Dendritic cell treated with granulocyte-macrophage colony-stimulating factor and Interleukin-4, amounts not matched to agents 40 ng/mL and 50 ng/mL, for 4 days (primary cell): ENCODE data around the gene AJAP1.

Experiments used
- H3K27ac Mint-ChIP-seq: one replicate; pipeline ENCODE4 v1.8.0; 2022; ENCODE audit warnings: mild to moderate bottlenecking, mixed read lengths
- H3K27me3 Mint-ChIP-seq: one replicate; pipeline ENCODE4 v1.8.0; 2022; ENCODE audit warnings: mild to moderate bottlenecking, mixed read lengths
- H3K36me3 Mint-ChIP-seq: one replicate; pipeline ENCODE4 v1.8.0; 2022; ENCODE audit warnings: low read depth, mixed read lengths
- H3K4me1 Mint-ChIP-seq: one replicate; pipeline ENCODE4 v1.8.0; 2022; ENCODE audit warnings: low read depth, mixed read lengths
- H3K4me3 Mint-ChIP-seq: one replicate; pipeline ENCODE4 v1.8.0; 2022; ENCODE audit warnings: mild to moderate bottlenecking, moderate library complexity, mixed read lengths
- H3K9me3 Mint-ChIP-seq: one replicate; pipeline ENCODE4 v1.8.0; 2022; ENCODE audit warnings: mixed read lengths
- intact Hi-C: fragments of 100-400 bp; cut with micrococcal nuclease; formaldehyde crosslinking; loops from one replicate; pipeline ENCODE4 v1.15.0; 2022

The AJAP1 gene

GRCh38 chr1:4749406-4749805, 95.0 kb downstream of the AJAP1 start:
- H3K27ac Mint-ChIP-seq, result no peak overlapping the region
- intact Hi-C loops, result no loop called here
- H3K4me1 Mint-ChIP-seq, result no peaks in the 10 kb centered on the region
- peaks cover 15% of the 10 kb centered on the region for H3K27me3 Mint-ChIP-seq
- H3K4me3 Mint-ChIP-seq, result no peak overlapping the region
- no peaks in the 10 kb centered on the region for H3K36me3 Mint-ChIP-seq
- H3K9me3 Mint-ChIP-seq, result no peaks in the 10 kb centered on the region

- Mint-ChIP-seq H3K27me3 (peaks cover 14% of the 10 kb centered on the region), H3K4me1 (no peaks in the 10 kb centered on the region), H3K9me3 (no peaks in the 10 kb centered on the region), H3K36me3 (no peaks in the 10 kb centered on the region), H3K4me3 (no peak overlapping the region), H3K27ac (no peak overlapping the region)
- intact Hi-C loops, result no loop called here
These were observed 95.8 kb downstream of the AJAP1 start for GRCh38 chr1:4750177-4750576.

GRCh38 chr1:4752059-4752458, 97.7 kb downstream of the AJAP1 start:
- H3K4me1 Mint-ChIP-seq, result no peaks in the 10 kb centered on the region
- no peaks in the 10 kb centered on the region for H3K9me3 Mint-ChIP-seq
- no peak overlapping the region for H3K27ac Mint-ChIP-seq
- H3K36me3 Mint-ChIP-seq, result no peaks in the 10 kb centered on the region
- H3K4me3 Mint-ChIP-seq, result no peak overlapping the region
- H3K27me3 Mint-ChIP-seq, result peaks cover 11% of the 10 kb centered on the region
- intact Hi-C loops, result no loop called here

- Mint-ChIP-seq H3K27me3 (peaks cover 2% of the 10 kb centered on the region), H3K9me3 (peaks cover 13% of the 10 kb centered on the region), H3K36me3 (no peaks in the 10 kb centered on the region), H3K27ac (no peak overlapping the region), H3K4me3 (no peak overlapping the region), H3K4me1 (no peaks in the 10 kb centered on the region)
- intact Hi-C loops, result no loop called here
These were observed 100.4 kb downstream of the AJAP1 start for GRCh38 chr1:4754816-4755215.

- Mint-ChIP-seq H3K27me3 (peaks cover 2% of the 10 kb centered on the region), H3K4me3 (no peak overlapping the region), H3K36me3 (no peaks in the 10 kb centered on the region), H3K9me3 (peaks cover 13% of the 10 kb centered on the region), H3K27ac (no peak overlapping the region), H3K4me1 (no peaks in the 10 kb centered on the region)
- intact Hi-C loops, result no loop called here
These were observed 101.0 kb downstream of the AJAP1 start for GRCh38 chr1:4755301-4755845.

- Mint-ChIP-seq H3K27me3 (peaks cover 2% of the 10 kb centered on the region), H3K4me1 (no peaks in the 10 kb centered on the region), H3K27ac (no peak overlapping the region), H3K9me3 (peaks cover 13% of the 10 kb centered on the region), H3K4me3 (no peak overlapping the region), H3K36me3 (no peaks in the 10 kb centered on the region)
- intact Hi-C loops, result no loop called here
These were observed 101.6 kb downstream of the AJAP1 start for GRCh38 chr1:4755864-4756504.

GRCh38 chr1:4756851-4757580, 102.6 kb downstream of the AJAP1 start:
- H3K36me3 Mint-ChIP-seq, result no peaks in the 10 kb centered on the region
- no peak overlapping the region for H3K4me3 Mint-ChIP-seq
- H3K27me3 Mint-ChIP-seq, result peaks cover 2% of the 10 kb centered on the region
- H3K4me1 Mint-ChIP-seq, result no peaks in the 10 kb centered on the region
- intact Hi-C loops, result no loop called here
- H3K9me3 Mint-ChIP-seq, result peaks cover 13% of the 10 kb centered on the region
- H3K27ac Mint-ChIP-seq, result no peak overlapping the region

- Mint-ChIP-seq H3K27ac (no peak overlapping the region), H3K9me3 (peaks cover 13% of the 10 kb centered on the region), H3K27me3 (peaks cover 2% of the 10 kb centered on the region), H3K4me3 (no peak overlapping the region), H3K4me1 (no peaks in the 10 kb centered on the region), H3K36me3 (no peaks in the 10 kb centered on the region)
- intact Hi-C loops, result no loop called here
These were observed 105.3 kb downstream of the AJAP1 start for GRCh38 chr1:4759671-4760070.

- intact Hi-C loops, result no loop called here
- H3K27me3 Mint-ChIP-seq, result peaks cover 2% of the 10 kb centered on the region
These were observed 105.7 kb downstream of the AJAP1 start for GRCh38 chr1:4760088-4760487.

GRCh38 chr1:4761324-4761723, 106.9 kb downstream of the AJAP1 start:
- Mint-ChIP-seq H3K36me3 (no peaks in the 10 kb centered on the region), H3K27ac (no peak overlapping the region), H3K27me3 (no peaks in the 10 kb centered on the region), H3K4me1 (no peaks in the 10 kb centered on the region), H3K4me3 (no peak overlapping the region), H3K9me3 (peaks cover 13% of the 10 kb centered on the region)
- intact Hi-C loops, result no loop called here

More at GRCh38 chr1:4760088-4760487, 105.7 kb downstream of the AJAP1 start:
- H3K4me1 Mint-ChIP-seq, result no peaks in the 10 kb centered on the region
- no peaks in the 10 kb centered on the region for H3K36me3 Mint-ChIP-seq
- no peak overlapping the region for H3K27ac Mint-ChIP-seq
- no peak overlapping the region for H3K4me3 Mint-ChIP-seq
- peaks cover 13% of the 10 kb centered on the region for H3K9me3 Mint-ChIP-seq

- no peaks in the 10 kb centered on the region for H3K36me3 Mint-ChIP-seq
- intact Hi-C loops, result no loop called here
- no peaks in the 10 kb centered on the region for H3K4me1 Mint-ChIP-seq
- H3K27ac Mint-ChIP-seq, result no peak overlapping the region
- no peak overlapping the region for H3K4me3 Mint-ChIP-seq
- H3K27me3 Mint-ChIP-seq, result no peaks in the 10 kb centered on the region
- H3K9me3 Mint-ChIP-seq, result peaks cover 13% of the 10 kb centered on the region
These were observed 107.7 kb downstream of the AJAP1 start for GRCh38 chr1:4762146-4762545.

GRCh38 chr1:4767308-4767707, 112.9 kb downstream of the AJAP1 start:
- Mint-ChIP-seq H3K27ac (no peak overlapping the region), H3K4me1 (no peaks in the 10 kb centered on the region), H3K4me3 (no peak overlapping the region), H3K9me3 (no peaks in the 10 kb centered on the region), H3K27me3 (no peaks in the 10 kb centered on the region), H3K36me3 (no peaks in the 10 kb centered on the region)
- intact Hi-C loops, result no loop called here

- Mint-ChIP-seq H3K27me3 (no peaks in the 10 kb centered on the region), H3K4me3 (no peak overlapping the region), H3K27ac (no peak overlapping the region), H3K9me3 (no peaks in the 10 kb centered on the region), H3K4me1 (no peaks in the 10 kb centered on the region), H3K36me3 (no peaks in the 10 kb centered on the region)
- intact Hi-C loops, result no loop called here
These were observed 114.1 kb downstream of the AJAP1 start for GRCh38 chr1:4768553-4768952.

GRCh38 chr1:4769516-4770280, 115.3 kb downstream of the AJAP1 start:
- intact Hi-C loops, result no loop called here

More at GRCh38 chr1:4769516-4770280, 115.3 kb downstream of the AJAP1 start:
- Mint-ChIP-seq H3K9me3 (no peaks in the 10 kb centered on the region), H3K27me3 (no peaks in the 10 kb centered on the region), H3K36me3 (no peaks in the 10 kb centered on the region), H3K4me1 (no peaks in the 10 kb centered on the region), H3K4me3 (no peak overlapping the region), H3K27ac (no peak overlapping the region)
